Measurements from ENCODE around the gene COX15.
"Not testable (repeated sequence)": the region's sequence is repeated elsewhere in the genome, so short reads cannot be mapped to it uniquely, and the experiment has no call there.

COX15 gene

DNA sequence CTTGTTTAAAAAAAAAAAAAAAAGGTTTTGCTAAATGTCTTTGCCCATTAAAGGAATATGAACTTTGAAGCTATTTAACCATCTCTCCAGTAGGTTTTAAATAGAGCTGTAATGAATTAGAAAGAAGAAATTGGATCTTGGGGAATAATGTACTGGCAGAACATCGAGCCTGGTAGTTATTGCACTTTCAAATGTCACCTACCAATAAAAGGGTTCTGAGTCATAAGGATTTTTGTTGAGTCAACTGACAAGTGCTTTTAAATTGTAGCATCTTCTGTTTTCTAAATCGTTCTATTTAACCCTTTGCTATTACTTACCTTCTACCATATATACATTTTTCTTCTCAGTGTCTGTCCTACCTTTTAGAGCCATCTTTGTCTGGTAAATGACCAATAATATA, 10.8 kb upstream of the COX15 start:
- H3K27me3 ChIP-seq (ENCODE audit: control insufficient read depth in 5 of 5, insufficient read depth in 4 of 5, low read length in 5 of 5), result no peaks in the 10 kb centered on the region
- no peak overlapping the region for H3K9ac ChIP-seq (ENCODE audit: low read length in 5 of 5)
- H3K27ac ChIP-seq (ENCODE audit: low read depth, low read length), result peak overlapping the region; percentile 73
- no peak overlapping the region for H3K4me3 ChIP-seq (ENCODE audit: low read depth in 1 of 5, low read length in 5 of 5)
- H3K4me1 ChIP-seq (ENCODE audit: control insufficient read depth in 5 of 5, insufficient read depth in 5 of 5, low read length in 5 of 5), result peaks cover 0 to 26% (median 13%) of the 10 kb centered on the region in 5 donors
- peaks cover 2 to 13% (median 10%) of the 10 kb centered on the region in 5 donors for H3K9me3 ChIP-seq (ENCODE audit: control insufficient read depth in 5 of 5, low read length in 5 of 5)
- H3K36me3 ChIP-seq (ENCODE audit: control insufficient read depth in 5 of 5, insufficient read depth in 5 of 5, low read length in 5 of 5), result peaks cover 54 to 67% (median 59%) of the 10 kb centered on the region in 5 donors

GRCh38 chr10:99742254-99742653, 10.3 kb upstream of the COX15 start:
- no peak overlapping the region for H3K4me3 ChIP-seq (ENCODE audit: low read depth in 1 of 5, low read length in 5 of 5)
- no peak overlapping the region for H3K9ac ChIP-seq (ENCODE audit: low read length in 5 of 5)
- no peaks in the 10 kb centered on the region for H3K27me3 ChIP-seq (ENCODE audit: control insufficient read depth in 5 of 5, insufficient read depth in 4 of 5, low read length in 5 of 5)
- H3K9me3 ChIP-seq (ENCODE audit: control insufficient read depth in 5 of 5, low read length in 5 of 5), result peaks cover 2 to 13% (median 10%) of the 10 kb centered on the region in 5 donors
- H3K27ac ChIP-seq (ENCODE audit: low read depth, low read length), result peak overlapping the region; percentile 73
- H3K36me3 ChIP-seq (ENCODE audit: control insufficient read depth in 5 of 5, insufficient read depth in 5 of 5, low read length in 5 of 5), result peaks cover 49 to 67% (median 59%) of the 10 kb centered on the region in 5 donors
- H3K4me1 ChIP-seq (ENCODE audit: control insufficient read depth in 5 of 5, insufficient read depth in 5 of 5, low read length in 5 of 5), result peaks cover 0 to 26% (median 13%) of the 10 kb centered on the region in 5 donors

DNA sequence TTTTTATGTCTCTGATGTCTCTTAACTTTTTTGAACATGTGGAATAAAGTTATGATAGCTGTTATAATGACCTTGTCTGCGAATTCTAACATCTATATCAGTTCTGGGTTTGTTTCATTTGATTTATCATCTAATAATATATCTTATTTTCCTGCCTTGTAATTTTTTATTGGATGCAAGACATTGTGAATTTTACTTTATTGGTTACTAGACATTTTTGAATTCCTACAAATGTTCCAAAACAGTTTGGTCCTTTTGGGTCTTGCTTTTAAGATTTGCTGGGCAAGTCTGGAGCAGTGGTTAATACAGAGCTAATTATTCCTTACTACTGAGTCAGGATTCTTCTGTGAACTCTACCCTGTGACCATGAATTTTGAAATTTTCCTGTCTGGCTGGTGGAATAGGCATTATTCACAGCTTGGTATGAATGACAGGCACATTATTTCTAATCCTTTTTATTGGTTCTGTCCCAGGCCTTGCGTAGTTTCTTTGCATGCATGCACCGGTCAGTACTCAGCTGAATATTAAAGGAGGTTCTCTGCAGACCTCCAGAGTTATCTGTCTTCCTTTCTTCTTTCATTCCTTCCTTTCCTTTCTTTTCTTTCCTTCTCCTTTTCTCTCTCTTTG, 9.1 kb upstream of the COX15 start:
- Histone ChIP-seq H3K9ac (ENCODE audit: low read length in 5 of 5) (no peak overlapping the region), H3K36me3 (ENCODE audit: control insufficient read depth in 5 of 5, insufficient read depth in 5 of 5, low read length in 5 of 5) (peaks cover 46 to 66% (median 54%) of the 10 kb centered on the region in 5 donors), H3K4me1 (ENCODE audit: control insufficient read depth in 5 of 5, insufficient read depth in 5 of 5, low read length in 5 of 5) (peaks cover 0 to 29% (median 13%) of the 10 kb centered on the region in 5 donors), H3K9me3 (ENCODE audit: control insufficient read depth in 5 of 5, low read length in 5 of 5) (peaks cover 2 to 13% (median 10%) of the 10 kb centered on the region in 5 donors), H3K27me3 (ENCODE audit: control insufficient read depth in 5 of 5, insufficient read depth in 4 of 5, low read length in 5 of 5) (no peaks in the 10 kb centered on the region), H3K4me3 (ENCODE audit: low read depth in 1 of 5, low read length in 5 of 5) (peak overlapping the region in 1 of 5 donors; percentile 7), H3K27ac (ENCODE audit: low read depth, low read length) (peak overlapping the region; percentile 73)

GRCh38 chr10:99740260-99740659, 8.3 kb upstream of the COX15 start:
- Histone ChIP-seq H3K4me1 (ENCODE audit: control insufficient read depth in 5 of 5, insufficient read depth in 5 of 5, low read length in 5 of 5) (peaks cover 0 to 37% (median 13%) of the 10 kb centered on the region in 5 donors), H3K27ac (ENCODE audit: low read depth, low read length) (no peak overlapping the region), H3K4me3 (ENCODE audit: low read depth in 1 of 5, low read length in 5 of 5) (no peak overlapping the region), H3K9me3 (ENCODE audit: control insufficient read depth in 5 of 5, low read length in 5 of 5) (peaks cover 2 to 13% (median 10%) of the 10 kb centered on the region in 5 donors), H3K9ac (ENCODE audit: low read length in 5 of 5) (no peak overlapping the region), H3K27me3 (ENCODE audit: control insufficient read depth in 5 of 5, insufficient read depth in 4 of 5, low read length in 5 of 5) (no peaks in the 10 kb centered on the region), H3K36me3 (ENCODE audit: control insufficient read depth in 5 of 5, insufficient read depth in 5 of 5, low read length in 5 of 5) (peaks cover 39 to 60% (median 48%) of the 10 kb centered on the region in 5 donors)

GRCh38 chr10:99734111-99734510, 2.2 kb upstream of the COX15 start:
- peak overlapping the region in 2 of 5 donors; percentile 35 to 81 for H3K4me3 ChIP-seq (ENCODE audit: low read depth in 1 of 5, low read length in 5 of 5)

GRCh38 chr10:99733366-99733765, 1.4 kb upstream of the COX15 start:
- no peaks in the 10 kb centered on the region for H3K27me3 ChIP-seq (ENCODE audit: control insufficient read depth in 5 of 5, insufficient read depth in 4 of 5, low read length in 5 of 5)
- H3K4me1 ChIP-seq (ENCODE audit: control insufficient read depth in 5 of 5, insufficient read depth in 5 of 5, low read length in 5 of 5), result peaks cover 1 to 38% (median 26%) of the 10 kb centered on the region in 5 donors
- H3K27ac ChIP-seq (ENCODE audit: low read depth, low read length), result no peak overlapping the region
- H3K4me3 ChIP-seq (ENCODE audit: low read depth in 1 of 5, low read length in 5 of 5), result peak overlapping the region; percentile 35 to 100 (median 64)
- H3K9ac ChIP-seq (ENCODE audit: low read length in 5 of 5), result peak overlapping the region in 3 of 5 donors; percentile 4 to 35 (median 30)
- H3K9me3 ChIP-seq (ENCODE audit: control insufficient read depth in 5 of 5, low read length in 5 of 5), result no peaks in the 10 kb centered on the region
- peaks cover 4 to 19% (median 11%) of the 10 kb centered on the region in 5 donors for H3K36me3 ChIP-seq (ENCODE audit: control insufficient read depth in 5 of 5, insufficient read depth in 5 of 5, low read length in 5 of 5)

More at GRCh38 chr10:99734111-99734510, 2.2 kb upstream of the COX15 start:
- not testable (repeated sequence) for H3K9ac ChIP-seq (ENCODE audit: low read length in 5 of 5); H3K27me3 ChIP-seq (ENCODE audit: control insufficient read depth in 5 of 5, insufficient read depth in 4 of 5, low read length in 5 of 5); H3K9me3 ChIP-seq (ENCODE audit: control insufficient read depth in 5 of 5, low read length in 5 of 5); H3K27ac ChIP-seq (ENCODE audit: low read depth, low read length)
- Histone ChIP-seq H3K36me3 (ENCODE audit: control insufficient read depth in 5 of 5, insufficient read depth in 5 of 5, low read length in 5 of 5) (peaks cover 7 to 17% (median 11%) of the 10 kb centered on the region in 5 donors), H3K4me1 (ENCODE audit: control insufficient read depth in 5 of 5, insufficient read depth in 5 of 5, low read length in 5 of 5) (peaks cover 1 to 42% (median 26%) of the 10 kb centered on the region in 5 donors)

- H3K4me3 ChIP-seq (ENCODE audit: low read depth in 1 of 5, low read length in 5 of 5), result peak overlapping the region; percentile 81 to 100 (median 99)
- peaks cover 1 to 38% (median 26%) of the 10 kb centered on the region in 5 donors for H3K4me1 ChIP-seq (ENCODE audit: control insufficient read depth in 5 of 5, insufficient read depth in 5 of 5, low read length in 5 of 5)
These were observed 458 bp downstream of the COX15 start for GRCh38 chr10:99731306-99732032.

GRCh38 chr10:99730026-99730425, 1.9 kb downstream of the COX15 start:
- Histone ChIP-seq H3K9me3 (ENCODE audit: control insufficient read depth in 5 of 5, low read length in 5 of 5) (no peaks in the 10 kb centered on the region), H3K27ac (ENCODE audit: low read depth, low read length) (no peak overlapping the region), H3K36me3 (ENCODE audit: control insufficient read depth in 5 of 5, insufficient read depth in 5 of 5, low read length in 5 of 5) (peaks cover 17 to 40% (median 27%) of the 10 kb centered on the region in 5 donors), H3K27me3 (ENCODE audit: control insufficient read depth in 5 of 5, insufficient read depth in 4 of 5, low read length in 5 of 5) (no peaks in the 10 kb centered on the region), H3K4me3 (ENCODE audit: low read depth in 1 of 5, low read length in 5 of 5) (no peak overlapping the region), H3K4me1 (ENCODE audit: control insufficient read depth in 5 of 5, insufficient read depth in 5 of 5, low read length in 5 of 5) (peaks cover 1 to 27% (median 24%) of the 10 kb centered on the region in 5 donors), H3K9ac (ENCODE audit: low read length in 5 of 5) (no peak overlapping the region)

More at GRCh38 chr10:99731306-99732032, 458 bp downstream of the COX15 start:
- Histone ChIP-seq H3K27ac (ENCODE audit: low read depth, low read length) (peak overlapping the region; percentile 93), H3K9ac (ENCODE audit: low read length in 5 of 5) (peak overlapping the region; percentile 77 to 99 (median 95)), H3K27me3 (ENCODE audit: control insufficient read depth in 5 of 5, insufficient read depth in 4 of 5, low read length in 5 of 5) (no peaks in the 10 kb centered on the region), H3K36me3 (ENCODE audit: control insufficient read depth in 5 of 5, insufficient read depth in 5 of 5, low read length in 5 of 5) (peaks cover 8 to 26% (median 12%) of the 10 kb centered on the region in 5 donors), H3K9me3 (ENCODE audit: control insufficient read depth in 5 of 5, low read length in 5 of 5) (no peaks in the 10 kb centered on the region)

- Histone ChIP-seq H3K36me3 (ENCODE audit: control insufficient read depth in 5 of 5, insufficient read depth in 5 of 5, low read length in 5 of 5) (peaks cover 30 to 82% (median 68%) of the 10 kb centered on the region in 5 donors), H3K9me3 (ENCODE audit: control insufficient read depth in 5 of 5, low read length in 5 of 5) (no peaks in the 10 kb centered on the region), H3K4me1 (ENCODE audit: control insufficient read depth in 5 of 5, insufficient read depth in 5 of 5, low read length in 5 of 5) (no peaks in the 10 kb centered on the region)
These were observed 11.5 kb downstream of the COX15 start for GRCh38 chr10:99720387-99720786.

DNA sequence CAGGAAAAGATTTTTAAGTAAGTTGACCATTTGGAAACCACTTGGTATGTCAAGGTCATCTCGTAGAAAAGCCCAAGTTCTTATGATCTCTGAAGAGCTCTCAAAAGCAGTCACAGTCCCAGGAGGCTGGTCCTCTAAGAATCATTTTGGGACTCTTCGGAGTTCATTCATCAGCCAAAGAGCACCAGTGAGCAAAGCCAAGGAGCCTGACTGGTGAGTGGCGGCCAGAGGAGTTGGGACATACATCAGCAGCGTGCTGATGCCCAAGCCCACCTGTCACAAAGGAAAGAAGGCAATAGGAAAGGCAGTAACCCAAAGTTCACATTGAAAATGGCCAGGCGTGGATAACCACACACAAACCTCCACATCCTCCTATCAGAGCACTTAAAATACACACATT, 17.5 kb downstream of the COX15 start:
- no peaks in the 10 kb centered on the region for H3K9me3 ChIP-seq (ENCODE audit: control insufficient read depth in 5 of 5, low read length in 5 of 5)
- no peak overlapping the region for H3K4me3 ChIP-seq (ENCODE audit: low read depth in 1 of 5, low read length in 5 of 5)
- no peaks in the 10 kb centered on the region for H3K27me3 ChIP-seq (ENCODE audit: control insufficient read depth in 5 of 5, insufficient read depth in 4 of 5, low read length in 5 of 5)
- no peak overlapping the region for H3K27ac ChIP-seq (ENCODE audit: low read depth, low read length)
- peak overlapping the region in 1 of 5 donors; percentile 35 for H3K9ac ChIP-seq (ENCODE audit: low read length in 5 of 5)
- peaks cover 25 to 73% (median 51%) of the 10 kb centered on the region in 5 donors for H3K36me3 ChIP-seq (ENCODE audit: control insufficient read depth in 5 of 5, insufficient read depth in 5 of 5, low read length in 5 of 5)
- H3K4me1 ChIP-seq (ENCODE audit: control insufficient read depth in 5 of 5, insufficient read depth in 5 of 5, low read length in 5 of 5), result no peaks in the 10 kb centered on the region

More at GRCh38 chr10:99720387-99720786, 11.5 kb downstream of the COX15 start:
- Histone ChIP-seq H3K9ac (ENCODE audit: low read length in 5 of 5) (no peak overlapping the region), H3K27me3 (ENCODE audit: control insufficient read depth in 5 of 5, insufficient read depth in 4 of 5, low read length in 5 of 5) (no peaks in the 10 kb centered on the region), H3K27ac (ENCODE audit: low read depth, low read length) (no peak overlapping the region), H3K4me3 (ENCODE audit: low read depth in 1 of 5, low read length in 5 of 5) (no peak overlapping the region)

All from subcutaneous abdominal adipose tissue (tissue), 5 donors.